ENCODE results near the gene ZSCAN10. TPM values are rescaled to one million over a fixed set of nuclear protein-coding genes. Genes with fewer than 3 reads are reported as not detected.

The ZSCAN10 gene
- total and polyA plus RNA-seq, 2 of the 13 experiments (the other 11 are each of a cell fraction or from before 2014, with no cell fraction given) = not detected

- TF ChIP-seq ZNF501 (CRISPR knock-in tag; IDR thresholded peaks at IDR 0.05) (peak; percentile 69; the same call in 1 of the 2 replicates), SETDB1 (CRISPR knock-in tag; IDR thresholded peaks at IDR 0.05; ENCODE audit: borderline replicate concordance) (no peak), CBX2 (IDR thresholded peaks at IDR 0.05; ENCODE audit: low read depth, low read length) (no peak), CBX2 (CRISPR knock-in tag; IDR thresholded peaks at IDR 0.05; ENCODE audit: low read depth) (no peak), SRSF1 (optimal IDR thresholded peaks at IDR 0.05; ENCODE audit: low read depth, low read length) (no peak), CBX1 (IDR thresholded peaks at IDR 0.05; ENCODE audit: low read depth) (peak; percentile 47), DBP (CRISPR knock-in tag; IDR thresholded peaks at IDR 0.05; ENCODE audit: not compliant biosample characterization) (no peak), ZNF530 (CRISPR knock-in tag; IDR thresholded peaks at IDR 0.05; ENCODE audit: low read depth) (no peak), CHD2 (IDR thresholded peaks at IDR 0.05; ENCODE audit: low read depth, low read length) (0 out of 2 replicates have a peak, but pooled peaks have one; percentile 15), MLLT10 (CRISPR knock-in tag; IDR thresholded peaks at IDR 0.05) (no peak), TBX2 (CRISPR knock-in tag; IDR thresholded peaks at IDR 0.05; ENCODE audit: borderline replicate concordance) (peak; percentile 66; the same call in 1 of the 2 replicates), SOX5 (CRISPR knock-in tag; IDR thresholded peaks at IDR 0.05; ENCODE audit: borderline replicate concordance) (no peak), ZBTB7A (CRISPR knock-in tag; IDR thresholded peaks at IDR 0.05) (peak; percentile 66; the same call in 1 of the 2 replicates), KDM4B (CRISPR knock-in tag; IDR thresholded peaks at IDR 0.05) (peak; percentile 90), PCBP1 (IDR thresholded peaks at IDR 0.05; ENCODE audit: borderline replicate concordance, low read depth, low read length) (no peak), HOXA3 (CRISPR knock-in tag; IDR thresholded peaks at IDR 0.05) (peak; percentile 85), IKZF4 (CRISPR knock-in tag; IDR thresholded peaks at IDR 0.05; ENCODE audit: borderline replicate concordance, low read depth, not compliant biosample characterization) (peak; percentile 31), NBN (conservative IDR thresholded peaks at IDR 0.05) (no peak), ZNF383 (CRISPR knock-in tag; IDR thresholded peaks at IDR 0.05; ENCODE audit: borderline replicate concordance) (no peak), ZNF460 (CRISPR knock-in tag; IDR thresholded peaks at IDR 0.05; ENCODE audit: borderline replicate concordance) (no peak), CHCHD3 (CRISPR knock-in tag; IDR thresholded peaks at IDR 0.05) (no peak)
- TF ChIP-seq, protein P1, sequence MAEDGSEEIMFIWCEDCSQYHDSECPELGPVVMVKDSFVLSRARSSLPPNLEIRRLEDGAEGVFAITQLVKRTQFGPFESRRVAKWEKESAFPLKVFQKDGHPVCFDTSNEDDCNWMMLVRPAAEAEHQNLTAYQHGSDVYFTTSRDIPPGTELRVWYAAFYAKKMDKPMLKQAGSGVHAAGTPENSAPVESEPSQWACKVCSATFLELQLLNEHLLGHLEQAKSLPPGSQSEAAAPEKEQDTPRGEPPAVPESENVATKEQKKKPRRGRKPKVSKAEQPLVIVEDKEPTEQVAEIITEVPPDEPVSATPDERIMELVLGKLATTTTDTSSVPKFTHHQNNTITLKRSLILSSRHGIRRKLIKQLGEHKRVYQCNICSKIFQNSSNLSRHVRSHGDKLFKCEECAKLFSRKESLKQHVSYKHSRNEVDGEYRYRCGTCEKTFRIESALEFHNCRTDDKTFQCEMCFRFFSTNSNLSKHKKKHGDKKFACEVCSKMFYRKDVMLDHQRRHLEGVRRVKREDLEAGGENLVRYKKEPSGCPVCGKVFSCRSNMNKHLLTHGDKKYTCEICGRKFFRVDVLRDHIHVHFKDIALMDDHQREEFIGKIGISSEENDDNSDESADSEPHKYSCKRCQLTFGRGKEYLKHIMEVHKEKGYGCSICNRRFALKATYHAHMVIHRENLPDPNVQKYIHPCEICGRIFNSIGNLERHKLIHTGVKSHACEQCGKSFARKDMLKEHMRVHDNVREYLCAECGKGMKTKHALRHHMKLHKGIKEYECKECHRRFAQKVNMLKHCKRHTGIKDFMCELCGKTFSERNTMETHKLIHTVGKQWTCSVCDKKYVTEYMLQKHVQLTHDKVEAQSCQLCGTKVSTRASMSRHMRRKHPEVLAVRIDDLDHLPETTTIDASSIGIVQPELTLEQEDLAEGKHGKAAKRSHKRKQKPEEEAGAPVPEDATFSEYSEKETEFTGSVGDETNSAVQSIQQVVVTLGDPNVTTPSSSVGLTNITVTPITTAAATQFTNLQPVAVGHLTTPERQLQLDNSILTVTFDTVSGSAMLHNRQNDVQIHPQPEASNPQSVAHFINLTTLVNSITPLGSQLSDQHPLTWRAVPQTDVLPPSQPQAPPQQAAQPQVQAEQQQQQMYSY (CRISPR knock-in tag; IDR thresholded peaks at IDR 0.05) = peak; percentile 13; the same call in 1 of the 2 replicates
- TF ChIP-seq, protein P2, sequence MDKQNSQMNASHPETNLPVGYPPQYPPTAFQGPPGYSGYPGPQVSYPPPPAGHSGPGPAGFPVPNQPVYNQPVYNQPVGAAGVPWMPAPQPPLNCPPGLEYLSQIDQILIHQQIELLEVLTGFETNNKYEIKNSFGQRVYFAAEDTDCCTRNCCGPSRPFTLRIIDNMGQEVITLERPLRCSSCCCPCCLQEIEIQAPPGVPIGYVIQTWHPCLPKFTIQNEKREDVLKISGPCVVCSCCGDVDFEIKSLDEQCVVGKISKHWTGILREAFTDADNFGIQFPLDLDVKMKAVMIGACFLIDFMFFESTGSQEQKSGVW (CRISPR knock-in tag; IDR thresholded peaks at IDR 0.05; ENCODE audit: borderline replicate concordance) = no peak
- TF ChIP-seq, protein P3, sequence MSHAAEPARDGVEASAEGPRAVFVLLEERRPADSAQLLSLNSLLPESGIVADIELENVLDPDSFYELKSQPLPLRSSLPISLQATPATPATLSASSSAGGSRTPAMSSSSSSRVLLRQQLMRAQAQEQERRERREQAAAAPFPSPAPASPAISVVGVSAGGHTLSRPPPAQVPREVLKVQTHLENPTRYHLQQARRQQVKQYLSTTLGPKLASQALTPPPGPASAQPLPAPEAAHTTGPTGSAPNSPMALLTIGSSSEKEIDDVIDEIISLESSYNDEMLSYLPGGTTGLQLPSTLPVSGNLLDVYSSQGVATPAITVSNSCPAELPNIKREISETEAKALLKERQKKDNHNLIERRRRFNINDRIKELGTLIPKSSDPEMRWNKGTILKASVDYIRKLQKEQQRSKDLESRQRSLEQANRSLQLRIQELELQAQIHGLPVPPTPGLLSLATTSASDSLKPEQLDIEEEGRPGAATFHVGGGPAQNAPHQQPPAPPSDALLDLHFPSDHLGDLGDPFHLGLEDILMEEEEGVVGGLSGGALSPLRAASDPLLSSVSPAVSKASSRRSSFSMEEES (CRISPR knock-in tag; IDR thresholded peaks at IDR 0.05) = no peak
Observed at GRCh38 chr16:3106205-3106928, 7.3 kb upstream of the ZSCAN10 start (continued).
